Measurements from ENCODE around the gene GTPBP2. TPM values are rescaled to one million over a fixed set of nuclear protein-coding genes. Genes with fewer than 3 reads are reported as not detected.

Gene GTPBP2, protein sequence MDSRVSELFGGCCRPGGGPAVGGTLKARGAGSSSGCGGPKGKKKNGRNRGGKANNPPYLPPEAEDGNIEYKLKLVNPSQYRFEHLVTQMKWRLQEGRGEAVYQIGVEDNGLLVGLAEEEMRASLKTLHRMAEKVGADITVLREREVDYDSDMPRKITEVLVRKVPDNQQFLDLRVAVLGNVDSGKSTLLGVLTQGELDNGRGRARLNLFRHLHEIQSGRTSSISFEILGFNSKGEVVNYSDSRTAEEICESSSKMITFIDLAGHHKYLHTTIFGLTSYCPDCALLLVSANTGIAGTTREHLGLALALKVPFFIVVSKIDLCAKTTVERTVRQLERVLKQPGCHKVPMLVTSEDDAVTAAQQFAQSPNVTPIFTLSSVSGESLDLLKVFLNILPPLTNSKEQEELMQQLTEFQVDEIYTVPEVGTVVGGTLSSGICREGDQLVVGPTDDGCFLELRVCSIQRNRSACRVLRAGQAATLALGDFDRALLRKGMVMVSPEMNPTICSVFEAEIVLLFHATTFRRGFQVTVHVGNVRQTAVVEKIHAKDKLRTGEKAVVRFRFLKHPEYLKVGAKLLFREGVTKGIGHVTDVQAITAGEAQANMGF
- 37.1 TPM for total RNA-seq

GRCh38 chr6:43629104-43629504, at the start of gene GTPBP2:
GTPBP2 (minus strand) TSS chr6:43629264; CDS start chr6:43629162, 102 bp downstream.

GRCh38 chr6:43644940-43645612, 16.0 kb upstream of the GTPBP2 start, which contains the start of gene RSPH9:
RSPH9 (plus strand) TSS chr6:43645036; CDS start chr6:43645099, 63 bp downstream.

GRCh38 chr6:43635387-43636307, 6.6 kb upstream of the GTPBP2 start, which contains the start of gene MAD2L1BP:
MAD2L1BP (plus strand) TSS chr6:43635840; CDS start chr6:43635876, 36 bp downstream.

GRCh38 chr6:43575772-43576551, 53.1 kb downstream of the GTPBP2 start, which contains the start of the genes POLH and XPO5:
POLH (plus strand) TSS chr6:43576185; CDS start chr6:43582320, 6,135 bp downstream.
XPO5 (minus strand) TSS chr6:43576038; CDS start chr6:43575864, 174 bp downstream.

Other genes starting within 250 kb of the GTPBP2 start
- gene ABCC10, start 201.7 kb downstream of the GTPBP2 start, total RNA-seq = 18.5 TPM
- gene DLK2, start 173.7 kb downstream of the GTPBP2 start, total RNA-seq = 1.3 TPM
- 25.9 TPM for gene TJAP1, start 151.7 kb downstream of the GTPBP2 start, total RNA-seq
- gene LRRC73, start 118.9 kb downstream of the GTPBP2 start, total RNA-seq = 1.6 TPM
- gene YIPF3, start 112.3 kb downstream of the GTPBP2 start, total RNA-seq = 83.7 TPM
- 28.6 TPM for gene POLR1C, start 112.2 kb downstream of the GTPBP2 start, total RNA-seq
- 27.6 TPM for gene XPO5, start 53.2 kb downstream of the GTPBP2 start, total RNA-seq
- gene POLH, start 53.1 kb downstream of the GTPBP2 start, total RNA-seq = 16.2 TPM
- 20.3 TPM for gene MAD2L1BP, start 6.6 kb upstream of the GTPBP2 start, total RNA-seq
- 1.2 TPM for gene RSPH9, start 15.8 kb upstream of the GTPBP2 start, total RNA-seq
- 54.2 TPM for gene MRPS18A, start 58.5 kb upstream of the GTPBP2 start, total RNA-seq
- 207 TPM for gene VEGFA, start 140.9 kb upstream of the GTPBP2 start, total RNA-seq